ENCODE measurements around the gene POMT1. TPM values are rescaled to one million over a fixed set of nuclear protein-coding genes. Genes with fewer than 3 reads are reported as not detected.

The POMT1 gene
- total and polyA plus RNA-seq, 2 of the 8 experiments (the other 6 are each of a cell fraction or from before 2014, with no cell fraction given): 22.3 to 33.2 TPM

DNA sequence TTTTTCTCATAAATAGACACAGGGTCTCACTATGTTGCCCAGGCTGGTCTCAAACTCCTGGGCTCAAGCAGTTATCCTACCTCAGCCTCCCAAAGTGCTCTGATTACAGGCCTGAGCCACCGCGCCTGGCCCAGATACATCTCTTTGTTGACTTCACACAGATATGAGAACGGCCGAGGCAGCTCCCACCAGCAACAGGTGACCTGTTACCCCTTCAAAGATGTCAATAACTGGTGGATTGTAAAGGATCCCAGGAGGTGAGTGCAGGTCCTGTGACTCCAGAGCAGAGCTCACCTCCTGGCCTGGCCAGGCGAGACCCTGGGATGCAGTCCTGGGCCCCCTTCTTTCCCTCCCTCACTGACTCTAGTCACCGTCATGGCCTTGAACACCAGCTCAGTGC is 9.2 kb downstream of the POMT1 start:
- no peak overlapping the region for H4K91ac ChIP-seq (replicated peaks; ENCODE audit: insufficient read length, low read length)
- H3K4ac ChIP-seq (replicated peaks; ENCODE audit: insufficient read length, low read depth, low read length): no peak overlapping the region
- H3K4me3 ChIP-seq (ENCODE audit: extremely low read depth in 1 of 4, insufficient read depth in 2 of 4, low read depth in 3 of 4, low read length in 4 of 4): no peak overlapping the region
- no peak overlapping the region for H3K23ac ChIP-seq (ENCODE audit: insufficient read length)
- H3K36me3 ChIP-seq (ENCODE audit: control insufficient read depth in 2 of 4, insufficient read depth in 4 of 4, low read length in 3 of 4): peaks cover 18 to 62% (median 40%) of the 10 kb centered on the region in 4 experiments
- H3K56ac ChIP-seq (replicated peaks; ENCODE audit: insufficient read length, low read depth, low read length): no peak overlapping the region
- H3K18ac ChIP-seq (ENCODE audit: extremely low read depth, low read length): no peak overlapping the region
- H3K9ac ChIP-seq (replicated peaks in 1 of 4; ENCODE audit: extremely low read depth in 1 of 4, low read depth in 3 of 4, low read length in 3 of 4): no peak overlapping the region
- H3K27me3 ChIP-seq (replicated peaks in 1 of 4; ENCODE audit: control insufficient read depth in 3 of 4, extremely low read depth in 1 of 4, insufficient read depth in 3 of 4, low read length in 3 of 4): no peaks in the 10 kb centered on the region
- FAIRE-seq (no peak), DNase-seq (ENCODE audit: low read depth in 1 of 2, low spot score in 2 of 2) (no peak)
- H3K27ac ChIP-seq (ENCODE audit: low read depth, low read length): no peak overlapping the region
- no peak overlapping the region for H2BK120ac ChIP-seq (replicated peaks; ENCODE audit: low read depth, low read length)
- H2BK12ac ChIP-seq (ENCODE audit: low read depth, low read length): no peak overlapping the region
- no peak overlapping the region for H4K5ac ChIP-seq (ENCODE audit: insufficient read length, low read depth, low read length)
- H3K23me2 ChIP-seq (ENCODE audit: low read depth, low read length): no peaks in the 10 kb centered on the region
- no peak overlapping the region for H2AFZ ChIP-seq (ENCODE audit: low read length)
- no peaks in the 10 kb centered on the region for H3K4me1 ChIP-seq (replicated peaks in 1 of 4; ENCODE audit: control insufficient read depth in 3 of 4, insufficient read depth in 4 of 4, low read length in 3 of 4)
- no peak overlapping the region for H3K4me2 ChIP-seq (ENCODE audit: insufficient read depth in 1 of 2, low read depth in 2 of 2, low read length in 2 of 2)
- H3K9me3 ChIP-seq (ENCODE audit: insufficient read depth in 2 of 2, low read depth in 1 of 2, low read length in 1 of 2): peaks cover 3 to 5% of the 10 kb centered on the region in 2 experiments; a peak in 2 of 4 replicates
- peaks cover 0 to 4% of the 10 kb centered on the region in 2 experiments for H4K20me1 ChIP-seq (replicated peaks in 1 of 2; ENCODE audit: control insufficient read depth in 1 of 2, insufficient read depth in 2 of 2, low read length in 2 of 2)
- no peaks in the 10 kb centered on the region for H3K79me1 ChIP-seq (ENCODE audit: low read depth, low read length)
- no peak overlapping the region for H2BK20ac ChIP-seq (ENCODE audit: low read length)
- no peaks in the 10 kb centered on the region for H3K79me2 ChIP-seq (ENCODE audit: control insufficient read depth in 1 of 2, insufficient read depth in 2 of 2, low read length in 2 of 2)
- WGBS, 2 experiments (ENCODE audit: extremely low coverage in 1 of 2, insufficient coverage in 1 of 2, insufficient read length in 1 of 2, insufficient replicate concordance in 2 of 2, low coverage in 1 of 2, low lambda C conversion rate in 2 of 2, missing lambda C conversion rate in 1 of 2): 90% methylated on average over 6 of the region's 6 CpGs; no CpG with 5 or more reads in 1 of the 2 experiments
- TF ChIP-seq RBBP5 (IDR thresholded peaks at IDR 0.05; ENCODE audit: borderline replicate concordance, low read depth, low read length) (no peak), PHF8 (conservative IDR thresholded peaks at IDR 0.05; ENCODE audit: low read depth, low read length) (no peak), KDM5A (IDR thresholded peaks at IDR 0.05; ENCODE audit: low read length) (no peak), SRF (IDR thresholded peaks at IDR 0.05; ENCODE audit: low read depth, low read length) (no peak), CHD2 (IDR thresholded peaks at IDR 0.05; ENCODE audit: low read length) (no peak), HDAC2 (IDR thresholded peaks at IDR 0.05; ENCODE audit: borderline replicate concordance in 1 of 2, low read depth in 2 of 2, low read length in 2 of 2) (no peak), SAP30 (IDR thresholded peaks at IDR 0.05; ENCODE audit: insufficient read depth, insufficient replicate concordance, low read length) (no peak), TAF1 (IDR thresholded peaks at IDR 0.05; ENCODE audit: low read depth, low read length) (no peak), SIX5 (IDR thresholded peaks at IDR 0.05; ENCODE audit: low read depth, low read length) (no peak), KDM1A (IDR thresholded peaks at IDR 0.05; ENCODE audit: borderline replicate concordance, low read length) (no peak), TBP (IDR thresholded peaks at IDR 0.05; ENCODE audit: low read depth, low read length) (no peak), RAD21 (IDR thresholded peaks at IDR 0.05 in 1 of 2, conservative IDR thresholded peaks at IDR 0.05 in 1 of 2; ENCODE audit: low read depth in 2 of 2, low read length in 2 of 2) (no peak), KDM4A (IDR thresholded peaks at IDR 0.05; ENCODE audit: low read depth, low read length, severe bottlenecking) (no peak)
- H3K14ac ChIP-seq (ENCODE audit: insufficient read length): no peak overlapping the region
- no peak overlapping the region for H2BK5ac ChIP-seq (ENCODE audit: low read depth, low read length)
- CTCF ChIA-PET (ENCODE audit: partially characterized antibody): no interaction called here
- no peak overlapping the region for H2AK5ac ChIP-seq (ENCODE audit: low read depth, low read length)
- no peak overlapping the region for H2BK15ac ChIP-seq (ENCODE audit: low read length)
- peak overlapping the region; percentile 21 for H4K8ac ChIP-seq (ENCODE audit: extremely low read depth, insufficient read depth, low read length)
- POLR2A ChIA-PET (ENCODE audit: partially characterized antibody): interaction anchor here (1.1 to 3.8 kb wide), 3 partner anchors 11 to 14 kb away, joined by 3 to 24 read pairs (median 4); no protein-coding TSS in a partner anchor
